Neural progenitor cell (in vitro differentiated cells): ENCODE data around the gene MYO15A. TPM values are rescaled to one million over a fixed set of nuclear protein-coding genes. Genes with fewer than 3 reads are reported as not detected.

Source experiments
- DNase-seq: peaks from one replicate; pipeline ENCODE4 v3.0.0-alpha.2; 2016; ENCODE audit warnings: low spot score
- H2AFZ ChIP-seq: fragments of 200-600 bp; sonication (generic); replicated peaks from 2 replicates; pipeline ENCODE4 v1.6.1; 2016; ENCODE audit warnings: antibody characterized with exemption
- H3F3A ChIP-seq: fragments of 200-600 bp; sonication (generic); 2 replicates; pipeline ENCODE4 v1.6.1; 2016; ENCODE audit warnings: antibody characterized with exemption, low read depth
- H3K27ac ChIP-seq: fragments of 200-600 bp; sonication (generic); 2 replicates; pipeline ENCODE4 v1.5.1; 2016; ENCODE audit warnings: mild to moderate bottlenecking
- H3K27me3 ChIP-seq: fragments of 200-600 bp; sonication (generic); 2 replicates; pipeline ENCODE4 v1.6.1; 2016; ENCODE audit warnings: mild to moderate bottlenecking, moderate library complexity
- H3K36me3 ChIP-seq: fragments of 200-600 bp; sonication (generic); 2 replicates; pipeline ENCODE4 v1.5.1; 2016
- H3K4me1 ChIP-seq: fragments of 200-600 bp; sonication (generic); 2 replicates; pipeline ENCODE4 v1.6.1; 2016; ENCODE audit warnings: mixed run types
- H3K4me2 ChIP-seq: fragments of 200-600 bp; sonication (generic); 2 replicates; pipeline ENCODE4 v1.6.1; 2016
- H3K4me3 ChIP-seq: fragments of 200-600 bp; sonication (generic); 2 replicates; pipeline ENCODE4 v1.5.1; 2016
- H3K79me2 ChIP-seq: fragments of 200-600 bp; sonication (generic); 2 replicates; pipeline ENCODE4 v1.6.1; 2016; ENCODE audit warnings: low read depth
- H3K9ac ChIP-seq: fragments of 200-600 bp; sonication (generic); 2 replicates; pipeline ENCODE4 v1.6.1; 2016
- H3K9me3 ChIP-seq: fragments of 200-600 bp; sonication (generic); 2 replicates; pipeline ENCODE4 v1.5.1; 2016; ENCODE audit warnings: low read depth
- H4K20me1 ChIP-seq: fragments of 200-600 bp; sonication (generic); 2 replicates; pipeline ENCODE4 v1.6.1; 2016; ENCODE audit warnings: low read depth
- H3K27ac Mint-ChIP-seq: 3 replicates; pipeline ENCODE4 v1.8.0; 2021; ENCODE audit warnings: mixed read lengths
- H3K27me3 Mint-ChIP-seq: 2 replicates; pipeline ENCODE4 v1.8.0; 2022; ENCODE audit warnings: low read depth, mild to moderate bottlenecking, inconsistent platforms, moderate library complexity, mixed read lengths; ENCODE audit not compliant: insufficient read depth
- H3K36me3 Mint-ChIP-seq: 3 replicates; pipeline ENCODE4 v1.8.0; 2021; ENCODE audit warnings: mixed read lengths
- H3K4me1 Mint-ChIP-seq: 3 replicates; pipeline ENCODE4 v1.8.0; 2021; ENCODE audit warnings: mixed read lengths
- H3K4me3 Mint-ChIP-seq: 3 replicates; pipeline ENCODE4 v1.8.0; 2021; ENCODE audit warnings: mild to moderate bottlenecking, moderate library complexity, mixed read lengths
- H3K9me3 Mint-ChIP-seq: 3 replicates; pipeline ENCODE4 v1.8.0; 2020; ENCODE audit warnings: mixed read lengths
- EZH2 ChIP-seq: fragments of 200-600 bp; sonication (generic); IDR thresholded peaks from 2 replicates; pipeline ENCODE4 v1.6.1; 2017; ENCODE audit warnings: antibody characterized with exemption, mild to moderate bottlenecking, moderate library complexity
- EZH2phosphoT487 ChIP-seq: fragments of 200-600 bp; sonication (generic); IDR thresholded peaks from 2 replicates; pipeline ENCODE4 v1.6.1; 2017; ENCODE audit warnings: antibody characterized with exemption
- total RNA-seq: library from RNA; depleted of rRNA; stranded (reverse); fragments of >200 nt; gene quantifications from 2 replicates; pipeline ENCODE4 v1.2.3, GENCODE V29; 2015; ENCODE audit warnings: low replicate concordance
- TF ChIP-seq, protein P1 (sequence below): fragments of 200-600 bp; sonication (generic); IDR thresholded peaks from 2 replicates; pipeline ENCODE4 v1.5.1; 2017; ENCODE audit warnings: antibody characterized with exemption, mild to moderate bottlenecking

Gene MYO15A
- total RNA-seq, 1 donor from 2014 or later = 1.2 TPM

- no peak for TF ChIP-seq EZH2phosphoT487
- TF ChIP-seq EZH2 = no peak
- TF ChIP-seq, protein P1, sequence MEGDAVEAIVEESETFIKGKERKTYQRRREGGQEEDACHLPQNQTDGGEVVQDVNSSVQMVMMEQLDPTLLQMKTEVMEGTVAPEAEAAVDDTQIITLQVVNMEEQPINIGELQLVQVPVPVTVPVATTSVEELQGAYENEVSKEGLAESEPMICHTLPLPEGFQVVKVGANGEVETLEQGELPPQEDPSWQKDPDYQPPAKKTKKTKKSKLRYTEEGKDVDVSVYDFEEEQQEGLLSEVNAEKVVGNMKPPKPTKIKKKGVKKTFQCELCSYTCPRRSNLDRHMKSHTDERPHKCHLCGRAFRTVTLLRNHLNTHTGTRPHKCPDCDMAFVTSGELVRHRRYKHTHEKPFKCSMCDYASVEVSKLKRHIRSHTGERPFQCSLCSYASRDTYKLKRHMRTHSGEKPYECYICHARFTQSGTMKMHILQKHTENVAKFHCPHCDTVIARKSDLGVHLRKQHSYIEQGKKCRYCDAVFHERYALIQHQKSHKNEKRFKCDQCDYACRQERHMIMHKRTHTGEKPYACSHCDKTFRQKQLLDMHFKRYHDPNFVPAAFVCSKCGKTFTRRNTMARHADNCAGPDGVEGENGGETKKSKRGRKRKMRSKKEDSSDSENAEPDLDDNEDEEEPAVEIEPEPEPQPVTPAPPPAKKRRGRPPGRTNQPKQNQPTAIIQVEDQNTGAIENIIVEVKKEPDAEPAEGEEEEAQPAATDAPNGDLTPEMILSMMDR = no peak
- H4K20me1 ChIP-seq = no peaks in the 10 kb centered on the region
- Mint-ChIP-seq H3K27me3 (peaks cover 2% of the 10 kb centered on the region), H3K36me3 (peaks cover 18% of the 10 kb centered on the region), H3K4me3 (no peak overlapping the region), H3K4me1 (no peaks in the 10 kb centered on the region), H3K9me3 (no peaks in the 10 kb centered on the region), H3K27ac (no peak overlapping the region)
- H3K4me2 ChIP-seq = no peak overlapping the region
- no peak overlapping the region for H2AFZ ChIP-seq
- H3K79me2 ChIP-seq = peaks cover 4% of the 10 kb centered on the region
- no peaks in the 10 kb centered on the region for H3K36me3 ChIP-seq
- H3K9ac ChIP-seq = no peak overlapping the region
- H3K27ac ChIP-seq = no peak overlapping the region
- no peaks in the 10 kb centered on the region for H3K27me3 ChIP-seq
- H3F3A ChIP-seq = no peaks in the 10 kb centered on the region
- no peaks in the 10 kb centered on the region for H3K9me3 ChIP-seq
- no peaks in the 10 kb centered on the region for H3K4me1 ChIP-seq
- no peak overlapping the region for H3K4me3 ChIP-seq
- no peak for DNase-seq
Observed at GRCh38 chr17:18094409-18094807, 14.1 kb upstream of the MYO15A start.

DNA sequence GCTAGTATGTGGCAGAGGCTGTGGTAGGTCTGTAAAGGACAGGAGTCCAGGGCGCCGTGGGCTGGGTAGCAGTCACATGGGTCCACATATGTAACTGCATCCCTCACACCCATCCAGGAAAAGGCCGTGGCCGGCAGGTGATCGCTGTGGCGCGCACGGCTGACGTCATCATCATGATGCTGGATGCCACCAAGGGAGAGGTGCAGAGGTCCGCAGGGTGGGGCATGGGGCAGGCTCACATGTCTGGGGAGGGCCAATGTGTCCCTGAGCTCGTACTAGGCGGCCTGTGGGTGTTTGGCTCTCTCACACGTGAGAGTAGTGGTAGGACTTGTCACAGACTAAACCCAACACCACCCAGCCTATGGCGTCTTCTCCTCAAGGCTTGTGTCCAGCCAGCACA lies 9.0 kb upstream of the MYO15A start:
- Mint-ChIP-seq H3K4me1 (no peaks in the 10 kb centered on the region), H3K27ac (no peak overlapping the region)
- no peaks in the 10 kb centered on the region for H3K36me3 ChIP-seq

DNA sequence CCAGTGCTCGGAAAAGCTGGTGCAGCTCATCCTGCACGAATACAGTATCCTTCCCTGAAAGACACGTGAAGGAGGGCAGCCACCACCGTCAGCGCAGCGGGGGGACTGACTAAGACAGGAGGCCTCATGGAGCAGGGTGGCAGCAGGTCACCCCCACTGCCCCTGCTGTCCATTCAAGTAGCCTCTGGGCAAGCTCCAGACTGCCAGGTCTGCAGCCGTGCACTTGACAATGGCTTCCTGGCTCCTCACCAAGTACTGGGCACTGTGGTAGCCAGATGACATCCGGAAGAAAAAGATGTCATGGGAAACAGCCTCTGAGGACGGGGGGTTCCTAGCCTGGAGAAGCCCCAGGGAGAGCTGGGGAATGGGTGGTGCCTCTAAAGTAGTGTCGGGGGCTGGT lies 7.9 kb upstream of the MYO15A start:
- Histone ChIP-seq H3K9me3 (no peaks in the 10 kb centered on the region), H3K4me2 (no peak overlapping the region), H3K4me3 (no peak overlapping the region), H3K27me3 (no peaks in the 10 kb centered on the region), H3K27ac (no peak overlapping the region), H3K79me2 (no peaks in the 10 kb centered on the region), H3K36me3 (no peaks in the 10 kb centered on the region), H4K20me1 (no peaks in the 10 kb centered on the region), H3K9ac (no peak overlapping the region), H2AFZ (no peak overlapping the region), H3K4me1 (no peaks in the 10 kb centered on the region), H3F3A (no peaks in the 10 kb centered on the region)
- H3K4me1 Mint-ChIP-seq = no peaks in the 10 kb centered on the region
- no peak for DNase-seq
- peaks cover 13% of the 10 kb centered on the region for H3K36me3 Mint-ChIP-seq
- no peaks in the 10 kb centered on the region for H3K9me3 Mint-ChIP-seq
- H3K27me3 Mint-ChIP-seq = no peaks in the 10 kb centered on the region
- H3K4me3 Mint-ChIP-seq = no peak overlapping the region
- TF ChIP-seq, protein P1 = no peak
- TF ChIP-seq EZH2 (no peak), EZH2phosphoT487 (no peak)
- no peak overlapping the region for H3K27ac Mint-ChIP-seq

More for the DNA sequence above, 9.0 kb upstream of the MYO15A start:
- H3K36me3 Mint-ChIP-seq = peaks cover 13% of the 10 kb centered on the region
- no peaks in the 10 kb centered on the region for H3K9me3 ChIP-seq
- no peaks in the 10 kb centered on the region for H3K4me1 ChIP-seq
- TF ChIP-seq EZH2 (no peak), EZH2phosphoT487 (no peak)
- TF ChIP-seq, protein P1 = no peak
- H3K4me3 Mint-ChIP-seq = no peak overlapping the region
- no peak overlapping the region for H2AFZ ChIP-seq
- no peaks in the 10 kb centered on the region for H3K27me3 Mint-ChIP-seq
- no peaks in the 10 kb centered on the region for H3F3A ChIP-seq
- no peaks in the 10 kb centered on the region for H3K9me3 Mint-ChIP-seq
- H3K4me3 ChIP-seq = no peak overlapping the region
- no peak for DNase-seq
- no peak overlapping the region for H3K9ac ChIP-seq
- H4K20me1 ChIP-seq = no peaks in the 10 kb centered on the region
- no peaks in the 10 kb centered on the region for H3K79me2 ChIP-seq
- H3K27ac ChIP-seq = no peak overlapping the region
- no peak overlapping the region for H3K4me2 ChIP-seq
- no peaks in the 10 kb centered on the region for H3K27me3 ChIP-seq
